Measurements from ENCODE around the gene ROR1.

Gene ROR1

DNA sequence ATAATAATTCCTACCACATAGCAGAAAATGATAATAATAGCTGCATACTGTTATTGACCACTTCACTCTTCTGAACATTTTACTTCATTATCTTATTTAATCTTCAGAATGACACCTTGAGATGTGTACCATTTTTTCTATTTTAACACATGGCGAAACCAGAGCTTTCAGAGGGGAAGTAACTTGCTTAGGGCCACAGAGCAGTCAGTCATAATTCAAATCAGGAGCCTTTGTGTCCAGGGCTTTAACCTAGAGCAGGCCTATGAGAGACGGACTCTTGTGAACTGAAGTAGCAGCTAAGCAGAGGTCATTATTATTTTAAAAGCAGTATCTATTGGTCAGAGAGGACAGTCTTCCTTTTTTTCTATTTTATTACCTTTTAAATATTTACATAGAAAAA, 114.0 kb downstream of the ROR1 start:
- H3K27me3 ChIP-seq = no peaks in the 10 kb centered on the region
- no peak overlapping the region for H3K4me3 ChIP-seq (ENCODE audit: low read depth, low read length)
- H3K4me1 ChIP-seq = no peaks in the 10 kb centered on the region
- no peaks in the 10 kb centered on the region for H3K9me3 ChIP-seq
- no peaks in the 10 kb centered on the region for H3K36me3 ChIP-seq
- no peak for DNase-seq
- TF ChIP-seq CTCF (IDR thresholded peaks at IDR 0.05; ENCODE audit: low read depth, low read length) = no peak

DNA sequence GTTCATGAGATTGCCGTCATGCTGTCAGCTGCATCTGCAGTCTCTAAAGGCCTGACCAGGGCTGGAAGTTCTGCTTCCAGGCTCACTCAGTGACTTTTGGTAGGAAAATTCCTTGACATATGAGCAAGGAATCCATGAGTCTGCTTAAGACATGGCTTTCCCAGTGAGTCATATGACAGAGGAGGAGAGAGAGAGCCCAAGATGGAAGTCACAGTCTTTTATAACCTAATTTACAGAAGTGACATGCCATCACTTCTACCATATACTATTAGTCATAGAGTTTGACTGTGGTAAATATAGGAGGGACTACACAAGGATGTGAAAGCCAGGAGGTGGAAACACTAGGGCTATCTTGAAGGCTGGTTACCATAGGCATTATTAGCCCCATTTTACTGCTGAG, 115.2 kb downstream of the ROR1 start:
- no peaks in the 10 kb centered on the region for H3K4me1 ChIP-seq
- H3K36me3 ChIP-seq = no peaks in the 10 kb centered on the region
- H3K9me3 ChIP-seq = no peaks in the 10 kb centered on the region
- no peak for DNase-seq
- no peak for TF ChIP-seq CTCF (IDR thresholded peaks at IDR 0.05; ENCODE audit: low read depth, low read length)
- H3K4me3 ChIP-seq (ENCODE audit: low read depth, low read length) = no peak overlapping the region
- no peaks in the 10 kb centered on the region for H3K27me3 ChIP-seq

- Histone ChIP-seq H3K9me3 (no peaks in the 10 kb centered on the region), H3K27me3 (no peaks in the 10 kb centered on the region), H3K4me1 (no peaks in the 10 kb centered on the region), H3K4me3 (ENCODE audit: low read depth, low read length) (no peak overlapping the region), H3K36me3 (no peaks in the 10 kb centered on the region)
- no peak for DNase-seq
- no peak for TF ChIP-seq CTCF (IDR thresholded peaks at IDR 0.05; ENCODE audit: low read depth, low read length)
These were observed 116.7 kb downstream of the ROR1 start for GRCh38 chr1:63890468-63890867.

DNA sequence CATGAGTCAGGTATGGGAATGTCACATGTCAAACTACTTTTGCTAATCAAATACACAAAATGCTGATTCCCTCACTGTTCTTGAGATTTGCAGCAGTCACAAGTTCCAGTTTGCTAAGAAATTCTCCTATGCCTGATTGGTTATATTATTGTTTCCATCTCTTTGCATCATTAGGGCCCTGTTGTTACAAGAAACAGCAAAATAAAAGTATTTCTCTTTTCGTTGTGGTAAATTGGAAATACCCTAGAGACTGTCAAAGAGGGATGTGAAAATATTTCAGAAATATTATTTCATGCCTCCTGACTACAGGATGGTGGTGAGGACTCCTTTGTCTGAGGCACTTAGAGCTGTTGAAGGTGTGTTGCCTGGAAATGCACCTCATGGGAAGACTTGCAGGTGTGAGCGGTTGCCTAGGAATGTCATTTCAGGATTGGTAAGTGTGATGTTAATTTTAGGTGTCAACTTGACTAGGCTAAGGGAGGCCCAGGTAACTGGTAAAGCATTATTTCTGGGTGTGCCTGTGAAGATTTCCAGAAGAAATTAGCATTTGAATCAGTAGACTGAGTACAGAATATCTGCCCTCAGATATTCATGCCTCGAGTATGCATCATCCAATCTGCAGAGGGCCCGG, 117.4 kb downstream of the ROR1 start:
- Histone ChIP-seq H3K9me3 (no peaks in the 10 kb centered on the region), H3K36me3 (no peaks in the 10 kb centered on the region), H3K4me3 (ENCODE audit: low read depth, low read length) (no peak overlapping the region), H3K27me3 (no peaks in the 10 kb centered on the region), H3K4me1 (no peaks in the 10 kb centered on the region)
- no peak for TF ChIP-seq CTCF (IDR thresholded peaks at IDR 0.05; ENCODE audit: low read depth, low read length)
- DNase-seq = no peak

GRCh38 chr1:63892632-63893395, 119.0 kb downstream of the ROR1 start:
- no peaks in the 10 kb centered on the region for H3K4me1 ChIP-seq
- H3K36me3 ChIP-seq = no peaks in the 10 kb centered on the region
- H3K27me3 ChIP-seq = no peaks in the 10 kb centered on the region
- H3K9me3 ChIP-seq = no peaks in the 10 kb centered on the region
- DNase-seq = peak; percentile 27
- no peak for TF ChIP-seq CTCF (IDR thresholded peaks at IDR 0.05; ENCODE audit: low read depth, low read length)
- no peak overlapping the region for H3K4me3 ChIP-seq (ENCODE audit: low read depth, low read length)

GRCh38 chr1:63893976-63894375, 120.2 kb downstream of the ROR1 start:
- Histone ChIP-seq H3K36me3 (no peaks in the 10 kb centered on the region), H3K27me3 (no peaks in the 10 kb centered on the region), H3K4me1 (no peaks in the 10 kb centered on the region), H3K4me3 (ENCODE audit: low read depth, low read length) (no peak overlapping the region), H3K9me3 (no peaks in the 10 kb centered on the region)
- TF ChIP-seq CTCF (IDR thresholded peaks at IDR 0.05; ENCODE audit: low read depth, low read length) = no peak
- DNase-seq = no peak
